Measurements from ENCODE around the gene DCLRE1B.
A peak's percentile ranks its signal among the peaks of the same experiment; 100 is the strongest.

DCLRE1B gene

DNA sequence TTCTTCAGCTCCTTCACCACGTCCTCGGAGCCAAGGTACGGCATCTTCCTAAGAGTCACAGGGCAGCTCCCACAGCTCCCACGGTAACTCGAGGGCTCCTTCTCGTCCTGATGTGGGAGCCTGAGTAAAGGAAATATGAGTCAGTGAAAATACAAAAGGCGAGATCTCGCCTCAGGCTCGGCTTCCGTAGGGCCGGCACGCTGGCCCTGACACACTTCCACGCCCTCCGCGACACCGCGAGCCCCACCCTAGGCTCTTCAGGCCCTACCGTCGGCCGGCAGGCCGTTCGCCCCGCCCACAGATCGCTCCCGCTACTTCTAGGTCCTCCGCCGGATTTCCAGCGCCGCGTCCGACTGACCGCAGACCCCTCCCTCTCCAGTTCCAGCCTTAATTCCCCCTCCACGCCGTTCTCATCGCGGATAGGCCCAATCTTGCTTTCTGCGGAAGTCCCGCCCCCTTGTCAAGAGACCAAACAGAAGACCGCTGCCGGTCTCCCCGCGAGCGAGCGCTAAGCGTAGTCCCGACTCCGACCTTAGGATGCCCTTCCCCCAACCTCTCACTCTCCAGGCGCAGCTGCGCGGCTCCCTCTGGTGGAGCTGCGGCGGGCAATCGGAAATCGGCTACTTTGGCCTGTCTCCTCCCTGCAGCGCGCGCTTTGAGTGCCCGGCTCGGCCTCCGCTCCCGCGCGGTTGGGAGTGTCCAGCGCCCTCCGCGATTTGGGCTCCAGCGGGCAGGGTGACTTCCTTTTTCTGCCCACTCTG, at the start of gene DCLRE1B, which contains the start of gene AP4B1:
Gene DCLRE1B (plus strand): TSS at position 653 of the 761 bp plus-strand sequence. CDS start 261 bp downstream, outside the sequence.
Gene AP4B1 (minus strand): TSS at position 126 of the 761 bp plus-strand sequence. CDS start 82 bp downstream, at position 44.
- peak; percentile 95 for ATAC-seq
- TF ChIP-seq GLIS3 (CRISPR knock-in tag; IDR thresholded peaks at IDR 0.05) (no peak), ZNF70 (CRISPR knock-in tag; IDR thresholded peaks at IDR 0.05) (peak; percentile 91)

DNA sequence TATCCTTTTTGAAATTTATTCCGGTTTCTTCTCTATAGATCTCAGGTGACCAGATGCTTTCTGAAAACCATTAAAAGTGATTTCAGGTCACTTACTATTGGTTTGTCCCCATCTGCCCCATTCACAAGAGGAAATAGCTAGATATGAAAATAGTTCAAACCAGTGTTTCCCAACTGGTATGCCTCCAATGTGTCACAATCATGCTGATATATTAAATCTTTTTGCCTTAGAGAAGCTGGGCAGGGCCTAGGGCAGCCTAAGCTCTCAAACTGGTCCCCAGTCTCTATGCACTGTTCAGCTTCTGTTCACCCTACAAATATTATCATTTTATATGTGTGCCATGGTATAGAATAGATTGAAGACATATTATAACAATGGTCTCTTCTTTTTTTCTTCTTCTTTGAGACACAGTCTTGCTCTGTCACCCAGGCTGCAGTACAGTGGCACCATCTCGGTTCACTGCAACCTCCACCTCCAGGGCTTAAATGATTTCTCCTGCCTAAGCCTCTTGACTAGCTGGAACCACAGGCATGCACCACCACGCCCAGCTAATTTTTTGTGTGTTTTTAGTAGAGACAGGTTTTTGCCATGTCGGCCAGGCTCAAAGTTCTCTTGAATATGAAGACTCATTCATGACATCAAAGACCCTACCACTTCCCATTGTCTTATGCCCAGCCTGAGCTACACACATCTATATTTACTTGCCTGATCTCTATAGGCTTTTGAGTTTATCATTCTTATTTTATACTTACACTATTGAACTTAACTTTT, 49.3 kb upstream of the DCLRE1B start:
- ATAC-seq, result no peak
- no peak for TF ChIP-seq PPARA (CRISPR knock-in tag; IDR thresholded peaks at IDR 0.05; ENCODE audit: borderline replicate concordance)
- TF ChIP-seq TOX (CRISPR knock-in tag; IDR thresholded peaks at IDR 0.05; ENCODE audit: borderline replicate concordance), result no peak
- no peak for TF ChIP-seq RARB (CRISPR knock-in tag; IDR thresholded peaks at IDR 0.05)
- no peak for TF ChIP-seq BACH2 (CRISPR knock-in tag; IDR thresholded peaks at IDR 0.05; ENCODE audit: borderline replicate concordance)

DNA sequence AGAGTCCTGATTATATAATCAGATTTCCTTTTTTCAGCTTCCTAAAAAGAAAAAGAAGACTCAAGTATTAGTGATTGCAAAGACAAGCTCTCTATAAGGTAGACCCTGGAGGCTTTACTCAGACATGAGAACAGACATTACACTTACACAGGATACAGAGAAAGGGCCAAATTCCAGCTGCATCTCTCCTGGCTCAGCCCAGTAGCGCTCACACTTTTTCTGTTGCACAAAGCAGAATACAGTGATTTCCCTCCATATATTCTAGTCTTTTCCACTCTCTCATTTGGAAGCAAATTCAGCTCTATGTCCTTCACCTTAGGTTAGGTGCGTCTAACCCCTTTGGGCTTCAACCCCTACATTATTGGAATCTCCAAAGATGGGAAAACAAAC, 48.7 kb upstream of the DCLRE1B start:
- ATAC-seq, result no peak
- TF ChIP-seq GLIS3 (CRISPR knock-in tag; IDR thresholded peaks at IDR 0.05), result no peak
- TF ChIP-seq, protein P1, sequence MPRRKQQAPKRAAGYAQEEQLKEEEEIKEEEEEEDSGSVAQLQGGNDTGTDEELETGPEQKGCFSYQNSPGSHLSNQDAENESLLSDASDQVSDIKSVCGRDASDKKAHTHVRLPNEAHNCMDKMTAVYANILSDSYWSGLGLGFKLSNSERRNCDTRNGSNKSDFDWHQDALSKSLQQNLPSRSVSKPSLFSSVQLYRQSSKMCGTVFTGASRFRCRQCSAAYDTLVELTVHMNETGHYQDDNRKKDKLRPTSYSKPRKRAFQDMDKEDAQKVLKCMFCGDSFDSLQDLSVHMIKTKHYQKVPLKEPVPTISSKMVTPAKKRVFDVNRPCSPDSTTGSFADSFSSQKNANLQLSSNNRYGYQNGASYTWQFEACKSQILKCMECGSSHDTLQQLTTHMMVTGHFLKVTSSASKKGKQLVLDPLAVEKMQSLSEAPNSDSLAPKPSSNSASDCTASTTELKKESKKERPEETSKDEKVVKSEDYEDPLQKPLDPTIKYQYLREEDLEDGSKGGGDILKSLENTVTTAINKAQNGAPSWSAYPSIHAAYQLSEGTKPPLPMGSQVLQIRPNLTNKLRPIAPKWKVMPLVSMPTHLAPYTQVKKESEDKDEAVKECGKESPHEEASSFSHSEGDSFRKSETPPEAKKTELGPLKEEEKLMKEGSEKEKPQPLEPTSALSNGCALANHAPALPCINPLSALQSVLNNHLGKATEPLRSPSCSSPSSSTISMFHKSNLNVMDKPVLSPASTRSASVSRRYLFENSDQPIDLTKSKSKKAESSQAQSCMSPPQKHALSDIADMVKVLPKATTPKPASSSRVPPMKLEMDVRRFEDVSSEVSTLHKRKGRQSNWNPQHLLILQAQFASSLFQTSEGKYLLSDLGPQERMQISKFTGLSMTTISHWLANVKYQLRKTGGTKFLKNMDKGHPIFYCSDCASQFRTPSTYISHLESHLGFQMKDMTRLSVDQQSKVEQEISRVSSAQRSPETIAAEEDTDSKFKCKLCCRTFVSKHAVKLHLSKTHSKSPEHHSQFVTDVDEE (CRISPR knock-in tag; IDR thresholded peaks at IDR 0.05), result no peak
- no peak for TF ChIP-seq ARNTL (CRISPR knock-in tag; IDR thresholded peaks at IDR 0.05; ENCODE audit: borderline replicate concordance, low read depth)
- no peak for TF ChIP-seq ISL1 (CRISPR knock-in tag; IDR thresholded peaks at IDR 0.05)
- no peak for TF ChIP-seq ZNF565 (CRISPR knock-in tag; conservative IDR thresholded peaks at IDR 0.05; ENCODE audit: low read depth)

DNA sequence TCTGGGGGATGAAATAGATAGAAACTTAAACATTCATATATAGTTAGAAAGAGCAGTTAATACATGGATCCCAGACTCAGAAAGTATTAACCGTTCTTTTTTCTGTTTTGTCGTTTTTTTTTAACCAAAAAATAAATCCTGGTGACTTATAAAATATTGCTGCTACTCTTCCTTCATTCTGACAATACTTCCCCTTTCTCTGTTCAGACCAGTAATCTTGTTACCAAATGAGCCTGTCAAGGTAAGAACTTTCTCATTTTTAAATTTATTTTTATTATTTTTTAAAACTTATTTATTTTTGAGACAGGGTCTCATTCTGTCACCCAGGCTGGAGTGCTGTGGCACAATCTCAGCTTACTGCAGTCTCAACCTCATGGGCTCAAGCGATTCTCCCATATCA, 47.4 kb upstream of the DCLRE1B start:
- no peak for ATAC-seq
- TF ChIP-seq ZFP30 (CRISPR knock-in tag; IDR thresholded peaks at IDR 0.05) (no peak), OSR1 (CRISPR knock-in tag; IDR thresholded peaks at IDR 0.05) (no peak), BACH2 (CRISPR knock-in tag; IDR thresholded peaks at IDR 0.05; ENCODE audit: borderline replicate concordance) (no peak), ZNF70 (CRISPR knock-in tag; IDR thresholded peaks at IDR 0.05) (no peak), ZNF565 (CRISPR knock-in tag; conservative IDR thresholded peaks at IDR 0.05; ENCODE audit: low read depth) (no peak), CSDC2 (CRISPR knock-in tag; IDR thresholded peaks at IDR 0.05) (no peak), ARNTL (CRISPR knock-in tag; IDR thresholded peaks at IDR 0.05; ENCODE audit: borderline replicate concordance, low read depth) (no peak), TCF4 (CRISPR knock-in tag; IDR thresholded peaks at IDR 0.05; ENCODE audit: borderline replicate concordance) (no peak)
- TF ChIP-seq, protein P2, sequence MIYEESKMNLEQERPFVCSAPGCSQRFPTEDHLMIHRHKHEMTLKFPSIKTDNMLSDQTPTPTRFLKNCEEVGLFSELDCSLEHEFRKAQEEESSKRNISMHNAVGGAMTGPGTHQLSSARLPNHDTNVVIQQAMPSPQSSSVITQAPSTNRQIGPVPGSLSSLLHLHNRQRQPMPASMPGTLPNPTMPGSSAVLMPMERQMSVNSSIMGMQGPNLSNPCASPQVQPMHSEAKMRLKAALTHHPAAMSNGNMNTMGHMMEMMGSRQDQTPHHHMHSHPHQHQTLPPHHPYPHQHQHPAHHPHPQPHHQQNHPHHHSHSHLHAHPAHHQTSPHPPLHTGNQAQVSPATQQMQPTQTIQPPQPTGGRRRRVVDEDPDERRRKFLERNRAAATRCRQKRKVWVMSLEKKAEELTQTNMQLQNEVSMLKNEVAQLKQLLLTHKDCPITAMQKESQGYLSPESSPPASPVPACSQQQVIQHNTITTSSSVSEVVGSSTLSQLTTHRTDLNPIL (CRISPR knock-in tag; IDR thresholded peaks at IDR 0.05; ENCODE audit: low read depth), result no peak
- TF ChIP-seq, protein P3, sequence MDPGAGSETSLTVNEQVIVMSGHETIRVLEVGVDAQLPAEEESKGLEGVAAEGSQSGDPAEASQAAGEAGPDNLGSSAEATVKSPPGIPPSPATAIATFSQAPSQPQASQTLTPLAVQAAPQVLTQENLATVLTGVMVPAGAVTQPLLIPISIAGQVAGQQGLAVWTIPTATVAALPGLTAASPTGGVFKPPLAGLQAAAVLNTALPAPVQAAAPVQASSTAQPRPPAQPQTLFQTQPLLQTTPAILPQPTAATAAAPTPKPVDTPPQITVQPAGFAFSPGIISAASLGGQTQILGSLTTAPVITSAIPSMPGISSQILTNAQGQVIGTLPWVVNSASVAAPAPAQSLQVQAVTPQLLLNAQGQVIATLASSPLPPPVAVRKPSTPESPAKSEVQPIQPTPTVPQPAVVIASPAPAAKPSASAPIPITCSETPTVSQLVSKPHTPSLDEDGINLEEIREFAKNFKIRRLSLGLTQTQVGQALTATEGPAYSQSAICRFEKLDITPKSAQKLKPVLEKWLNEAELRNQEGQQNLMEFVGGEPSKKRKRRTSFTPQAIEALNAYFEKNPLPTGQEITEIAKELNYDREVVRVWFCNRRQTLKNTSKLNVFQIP (CRISPR knock-in tag; IDR thresholded peaks at IDR 0.05; ENCODE audit: borderline replicate concordance, low read depth), result no peak
- TF ChIP-seq, protein P4, sequence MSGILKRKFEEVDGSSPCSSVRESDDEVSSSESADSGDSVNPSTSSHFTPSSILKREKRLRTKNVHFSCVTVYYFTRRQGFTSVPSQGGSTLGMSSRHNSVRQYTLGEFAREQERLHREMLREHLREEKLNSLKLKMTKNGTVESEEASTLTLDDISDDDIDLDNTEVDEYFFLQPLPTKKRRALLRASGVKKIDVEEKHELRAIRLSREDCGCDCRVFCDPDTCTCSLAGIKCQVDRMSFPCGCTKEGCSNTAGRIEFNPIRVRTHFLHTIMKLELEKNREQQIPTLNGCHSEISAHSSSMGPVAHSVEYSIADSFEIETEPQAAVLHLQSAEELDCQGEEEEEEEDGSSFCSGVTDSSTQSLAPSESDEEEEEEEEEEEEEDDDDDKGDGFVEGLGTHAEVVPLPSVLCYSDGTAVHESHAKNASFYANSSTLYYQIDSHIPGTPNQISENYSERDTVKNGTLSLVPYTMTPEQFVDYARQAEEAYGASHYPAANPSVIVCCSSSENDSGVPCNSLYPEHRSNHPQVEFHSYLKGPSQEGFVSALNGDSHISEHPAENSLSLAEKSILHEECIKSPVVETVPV (CRISPR knock-in tag; IDR thresholded peaks at IDR 0.05), result no peak
- TF ChIP-seq, protein P1 (CRISPR knock-in tag; IDR thresholded peaks at IDR 0.05), result no peak

All from SK-N-SH treated with all-trans-retinoic acid at 6 μM for 48 hours (cell line).